HG02840 (cell line): ENCODE measurements around the gene PROZ.
"Not testable (repeated sequence)": the region's sequence is repeated elsewhere in the genome, so short reads cannot be mapped to it uniquely, and the experiment has no call there.

Experiments
- ATAC-seq: cut with Tn5 transposase; IDR thresholded peaks from one replicate; pipeline ENCODE4 v1.9.1; 2021; ENCODE audit warnings: mild to moderate bottlenecking, moderate library complexity, moderate number of reproducible peaks; ENCODE audit not compliant: unreplicated experiment, low FRiP score

Gene PROZ

GRCh38 chr13:113153810-113154748 lies 4.4 kb upstream of the PROZ start:
- ATAC-seq, result no peak

GRCh38 chr13:113155201-113155600 lies 3.2 kb upstream of the PROZ start:
- no peak for ATAC-seq

GRCh38 chr13:113155982-113156655 lies 2.3 kb upstream of the PROZ start:
- ATAC-seq, result no peak

GRCh38 chr13:113157206-113157928 lies 1.1 kb upstream of the PROZ start:
- ATAC-seq, result no peak

GRCh38 chr13:113158946-113159345 lies 498 bp downstream of the PROZ start:
- ATAC-seq, result no peak

GRCh38 chr13:113159701-113160100 lies 1.3 kb downstream of the PROZ start:
- ATAC-seq, result no peak

GRCh38 chr13:113160983-113161382 lies 2.5 kb downstream of the PROZ start:
- no peak for ATAC-seq

- no peak for ATAC-seq
These were observed 3.0 kb downstream of the PROZ start for GRCh38 chr13:113161433-113161832.

GRCh38 chr13:113161975-113162374 lies 3.5 kb downstream of the PROZ start:
- ATAC-seq, result not testable (repeated sequence)

GRCh38 chr13:113162783-113163685 lies 4.6 kb downstream of the PROZ start:
- no peak for ATAC-seq

- ATAC-seq, result no peak
These were observed 6.0 kb downstream of the PROZ start for GRCh38 chr13:113164492-113164891.

GRCh38 chr13:113166266-113166665 lies 7.8 kb downstream of the PROZ start:
- ATAC-seq, result no peak

GRCh38 chr13:113166681-113167080 lies 8.2 kb downstream of the PROZ start:
- no peak for ATAC-seq

GRCh38 chr13:113167155-113167554 lies 8.7 kb downstream of the PROZ start:
- no peak for ATAC-seq

GRCh38 chr13:113167575-113167974 lies 9.1 kb downstream of the PROZ start:
- no peak for ATAC-seq

GRCh38 chr13:113168211-113168610 lies 9.8 kb downstream of the PROZ start:
- no peak for ATAC-seq

- no peak for ATAC-seq
These were observed 11.1 kb downstream of the PROZ start for GRCh38 chr13:113169277-113170272.

- ATAC-seq, result no peak
These were observed 12.1 kb downstream of the PROZ start for GRCh38 chr13:113170511-113170910.
